ENCODE measurements around the gene LIPM.

The LIPM gene

GRCh38 chr10:88809621-88810020 is 7.1 kb downstream of the LIPM start:
- no peak overlapping the region for H3K4me3 ChIP-seq (replicated peaks in 1 of 2; ENCODE audit: low read depth in 2 of 2, low read length in 2 of 2)
- TF ChIP-seq, protein P1, sequence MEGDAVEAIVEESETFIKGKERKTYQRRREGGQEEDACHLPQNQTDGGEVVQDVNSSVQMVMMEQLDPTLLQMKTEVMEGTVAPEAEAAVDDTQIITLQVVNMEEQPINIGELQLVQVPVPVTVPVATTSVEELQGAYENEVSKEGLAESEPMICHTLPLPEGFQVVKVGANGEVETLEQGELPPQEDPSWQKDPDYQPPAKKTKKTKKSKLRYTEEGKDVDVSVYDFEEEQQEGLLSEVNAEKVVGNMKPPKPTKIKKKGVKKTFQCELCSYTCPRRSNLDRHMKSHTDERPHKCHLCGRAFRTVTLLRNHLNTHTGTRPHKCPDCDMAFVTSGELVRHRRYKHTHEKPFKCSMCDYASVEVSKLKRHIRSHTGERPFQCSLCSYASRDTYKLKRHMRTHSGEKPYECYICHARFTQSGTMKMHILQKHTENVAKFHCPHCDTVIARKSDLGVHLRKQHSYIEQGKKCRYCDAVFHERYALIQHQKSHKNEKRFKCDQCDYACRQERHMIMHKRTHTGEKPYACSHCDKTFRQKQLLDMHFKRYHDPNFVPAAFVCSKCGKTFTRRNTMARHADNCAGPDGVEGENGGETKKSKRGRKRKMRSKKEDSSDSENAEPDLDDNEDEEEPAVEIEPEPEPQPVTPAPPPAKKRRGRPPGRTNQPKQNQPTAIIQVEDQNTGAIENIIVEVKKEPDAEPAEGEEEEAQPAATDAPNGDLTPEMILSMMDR (IDR thresholded peaks at IDR 0.05; ENCODE audit: low read depth, low read length) = no peak
- no peak for DNase-seq (ENCODE audit: low read depth in 2 of 2)

GRCh38 chr10:88810196-88810961 is 7.8 kb downstream of the LIPM start:
- peak; percentile 84 to 85 for DNase-seq (ENCODE audit: low read depth in 2 of 2)
- no peak overlapping the region for H3K4me3 ChIP-seq (replicated peaks in 1 of 2; ENCODE audit: low read depth in 2 of 2, low read length in 2 of 2)
- TF ChIP-seq, protein P1 (IDR thresholded peaks at IDR 0.05; ENCODE audit: low read depth, low read length) = peak; percentile 79

GRCh38 chr10:88813200-88813599 is 10.7 kb downstream of the LIPM start:
- H3K4me3 ChIP-seq (replicated peaks in 1 of 2; ENCODE audit: low read depth in 2 of 2, low read length in 2 of 2) = no peak overlapping the region
- TF ChIP-seq, protein P1 (IDR thresholded peaks at IDR 0.05; ENCODE audit: low read depth, low read length) = no peak
- no peak for DNase-seq (ENCODE audit: low read depth in 2 of 2)

DNA sequence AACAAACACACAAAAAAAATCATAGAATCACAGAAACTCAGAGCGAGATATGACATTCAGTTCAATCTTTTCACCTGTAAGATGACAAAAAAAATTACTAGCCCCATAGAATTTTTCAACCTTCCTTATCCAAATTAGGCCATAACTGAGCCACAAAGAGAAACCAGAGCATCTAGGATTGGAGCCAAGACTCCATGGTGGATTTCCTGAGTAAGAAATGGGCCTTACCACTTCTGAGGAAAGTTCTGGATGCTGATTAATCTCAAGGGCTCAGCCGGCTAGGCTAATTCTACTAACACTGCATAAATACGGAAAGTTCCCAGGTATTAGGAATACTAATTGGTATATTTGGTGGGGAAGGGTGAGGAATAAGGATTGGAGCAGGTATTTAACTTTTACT is 16.8 kb downstream of the LIPM start:
- DNase-seq (ENCODE audit: low read depth in 2 of 2) = peak; percentile 36 to 63
- TF ChIP-seq, protein P1 (IDR thresholded peaks at IDR 0.05; ENCODE audit: low read depth, low read length) = no peak
- no peak overlapping the region for H3K4me3 ChIP-seq (replicated peaks in 1 of 2; ENCODE audit: low read depth in 2 of 2, low read length in 2 of 2)

DNA sequence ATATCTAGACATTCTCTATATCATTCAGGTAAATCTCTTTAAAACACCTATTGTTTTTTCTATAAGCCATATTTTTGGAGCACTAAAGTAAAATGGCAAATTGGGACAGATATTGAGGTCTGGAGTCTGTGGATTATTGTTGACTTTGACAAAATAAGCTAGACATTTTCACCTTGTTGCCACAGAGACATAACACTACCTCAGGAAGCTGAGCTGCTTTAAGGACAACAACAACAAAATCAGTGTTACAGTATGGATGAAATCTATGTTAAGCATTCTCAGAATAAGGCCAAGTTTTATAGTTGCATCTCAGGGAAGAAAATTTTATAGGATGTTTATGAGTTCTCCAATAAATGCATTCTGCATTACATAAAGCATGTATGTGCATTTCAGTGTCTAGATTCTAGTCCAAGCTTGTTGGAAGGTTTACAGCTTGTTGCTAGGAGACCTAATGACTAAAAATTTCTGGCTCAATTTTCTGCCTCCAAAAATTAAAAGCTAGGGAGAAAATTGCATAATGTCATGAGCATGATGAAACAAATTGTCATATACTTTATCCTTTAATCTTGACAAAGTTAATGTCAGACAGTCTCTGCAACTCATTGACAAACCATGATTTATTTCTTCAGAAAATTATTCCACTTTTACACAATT is 18.3 kb downstream of the LIPM start:
- peak; percentile 87 for DNase-seq (ENCODE audit: low read depth in 2 of 2)
- TF ChIP-seq, protein P1 (IDR thresholded peaks at IDR 0.05; ENCODE audit: low read depth, low read length) = no peak
- H3K4me3 ChIP-seq (replicated peaks in 1 of 2; ENCODE audit: low read depth in 2 of 2, low read length in 2 of 2) = no peak overlapping the region

- TF ChIP-seq, protein P1 (IDR thresholded peaks at IDR 0.05; ENCODE audit: low read depth, low read length) = no peak
- DNase-seq (ENCODE audit: low read depth in 2 of 2) = no peak
- H3K4me3 ChIP-seq (replicated peaks in 1 of 2; ENCODE audit: low read depth in 2 of 2, low read length in 2 of 2) = no peak overlapping the region
Observed at GRCh38 chr10:88826388-88826787, 23.9 kb downstream of the LIPM start.

Measured in cardiac fibroblast (primary cell).